ENCODE measurements around the gene CES5A.

DNA sequence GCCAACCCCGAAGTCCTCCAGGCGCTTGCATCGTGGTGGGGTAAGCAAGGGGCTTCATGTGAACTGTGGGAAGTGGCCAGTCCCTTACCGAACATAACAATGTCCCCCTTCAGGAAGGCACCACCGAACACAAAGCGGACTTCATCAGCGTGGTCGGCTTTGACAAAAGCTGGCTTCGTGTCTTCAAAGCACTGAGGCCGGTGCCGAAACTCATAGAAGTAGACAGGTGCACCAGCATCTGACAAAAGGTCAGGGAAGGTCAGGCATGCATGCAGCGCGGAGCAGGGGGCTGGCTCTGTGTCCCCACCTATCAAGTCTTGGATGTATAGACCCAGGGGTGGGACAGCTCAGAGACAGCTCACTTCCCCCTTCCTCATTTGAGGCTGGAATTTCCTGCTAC lies 25.6 kb downstream of the CES5A start:
- TF ChIP-seq EZH2 (IDR thresholded peaks at IDR 0.05; ENCODE audit: insufficient read depth, poor library complexity, severe bottlenecking) (no peak), EZH2phosphoT487 (IDR thresholded peaks at IDR 0.05; ENCODE audit: insufficient read depth, low read depth) (no peak)
